ENCODE measurements around the gene DNAAF6.
"Not testable (repeated sequence)": the region's sequence is repeated elsewhere in the genome, so short reads cannot be mapped to it uniquely, and the experiment has no call there.

DNAAF6 gene

DNA sequence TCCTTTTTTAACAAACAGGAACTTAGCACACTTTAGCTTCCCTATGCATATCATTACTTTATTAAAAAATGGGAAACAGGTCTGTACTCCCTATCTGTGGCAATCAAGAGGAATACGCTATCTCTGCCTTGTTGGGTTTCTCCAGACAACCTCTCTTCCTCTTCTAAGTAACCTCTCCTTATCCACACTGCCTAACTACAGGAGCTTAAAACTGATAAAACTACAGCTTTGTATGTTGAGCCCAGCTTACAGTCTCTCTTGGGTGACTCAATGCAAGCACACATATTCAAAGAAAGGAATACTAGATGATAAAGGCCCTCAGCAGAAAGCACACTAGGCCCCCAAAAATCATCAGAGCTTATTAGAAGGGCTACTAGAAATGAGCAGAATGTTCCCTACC, 9.1 kb upstream of the DNAAF6 start:
- TF ChIP-seq, protein P1, sequence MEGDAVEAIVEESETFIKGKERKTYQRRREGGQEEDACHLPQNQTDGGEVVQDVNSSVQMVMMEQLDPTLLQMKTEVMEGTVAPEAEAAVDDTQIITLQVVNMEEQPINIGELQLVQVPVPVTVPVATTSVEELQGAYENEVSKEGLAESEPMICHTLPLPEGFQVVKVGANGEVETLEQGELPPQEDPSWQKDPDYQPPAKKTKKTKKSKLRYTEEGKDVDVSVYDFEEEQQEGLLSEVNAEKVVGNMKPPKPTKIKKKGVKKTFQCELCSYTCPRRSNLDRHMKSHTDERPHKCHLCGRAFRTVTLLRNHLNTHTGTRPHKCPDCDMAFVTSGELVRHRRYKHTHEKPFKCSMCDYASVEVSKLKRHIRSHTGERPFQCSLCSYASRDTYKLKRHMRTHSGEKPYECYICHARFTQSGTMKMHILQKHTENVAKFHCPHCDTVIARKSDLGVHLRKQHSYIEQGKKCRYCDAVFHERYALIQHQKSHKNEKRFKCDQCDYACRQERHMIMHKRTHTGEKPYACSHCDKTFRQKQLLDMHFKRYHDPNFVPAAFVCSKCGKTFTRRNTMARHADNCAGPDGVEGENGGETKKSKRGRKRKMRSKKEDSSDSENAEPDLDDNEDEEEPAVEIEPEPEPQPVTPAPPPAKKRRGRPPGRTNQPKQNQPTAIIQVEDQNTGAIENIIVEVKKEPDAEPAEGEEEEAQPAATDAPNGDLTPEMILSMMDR (IDR thresholded peaks at IDR 0.05; ENCODE audit: low read depth, low read length, missing control alignments), result no peak

DNA sequence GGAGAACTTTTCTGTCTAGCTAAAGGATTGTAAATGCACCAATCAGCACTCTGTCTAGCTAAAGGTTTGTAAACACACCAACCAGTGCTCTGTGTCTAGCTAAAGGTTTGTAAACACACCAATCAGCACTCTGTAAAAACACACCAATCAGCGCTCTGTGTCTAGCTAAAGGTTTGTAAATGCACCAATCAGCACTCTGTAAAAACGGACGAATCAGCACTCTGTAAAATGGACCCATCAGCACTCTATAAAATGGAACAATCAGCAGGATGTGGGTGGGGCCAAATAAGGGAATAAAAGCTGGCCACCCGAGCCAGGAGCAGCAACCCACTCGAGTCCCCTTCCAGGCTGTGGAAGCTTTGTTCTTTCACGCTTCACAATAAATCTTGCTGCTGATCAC, 8.3 kb upstream of the DNAAF6 start:
- DNase-seq (ENCODE audit: low read depth); H3K4me3 ChIP-seq (ENCODE audit: low read depth, low read length): not testable (repeated sequence)

More for the DNA sequence above, 9.1 kb upstream of the DNAAF6 start:
- H3K4me3 ChIP-seq (ENCODE audit: low read depth, low read length), result no peak overlapping the region
- DNase-seq (ENCODE audit: low read depth), result no peak

DNA sequence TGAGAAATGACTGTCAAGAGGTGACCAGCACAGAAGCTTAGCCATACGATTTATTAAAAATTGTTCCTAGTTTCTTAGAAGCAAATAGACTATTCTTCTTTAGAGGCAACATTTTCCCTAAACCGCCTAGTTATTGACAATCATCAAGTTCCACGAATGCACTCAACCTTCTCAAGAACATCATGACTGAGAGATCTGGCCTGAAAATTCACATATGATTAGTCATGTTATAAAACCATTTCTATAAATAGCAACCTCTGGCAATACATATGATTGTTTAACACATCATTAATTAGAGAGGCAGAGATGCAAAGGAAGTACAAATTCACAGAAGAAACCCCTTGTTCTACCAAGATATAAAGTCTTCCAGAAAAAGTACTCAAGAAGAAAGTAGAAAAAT, 6.9 kb upstream of the DNAAF6 start:
- TF ChIP-seq, protein P1 (IDR thresholded peaks at IDR 0.05; ENCODE audit: low read depth, low read length, missing control alignments), result no peak
- DNase-seq (ENCODE audit: low read depth), result no peak
- H3K4me3 ChIP-seq (ENCODE audit: low read depth, low read length), result no peak overlapping the region

GRCh38 chrX:107204068-107204605, 2.3 kb upstream of the DNAAF6 start:
- TF ChIP-seq, protein P1 (IDR thresholded peaks at IDR 0.05; ENCODE audit: low read depth, low read length, missing control alignments), result no peak
- no peak for DNase-seq (ENCODE audit: low read depth)
- no peak overlapping the region for H3K4me3 ChIP-seq (ENCODE audit: low read depth, low read length)

DNA sequence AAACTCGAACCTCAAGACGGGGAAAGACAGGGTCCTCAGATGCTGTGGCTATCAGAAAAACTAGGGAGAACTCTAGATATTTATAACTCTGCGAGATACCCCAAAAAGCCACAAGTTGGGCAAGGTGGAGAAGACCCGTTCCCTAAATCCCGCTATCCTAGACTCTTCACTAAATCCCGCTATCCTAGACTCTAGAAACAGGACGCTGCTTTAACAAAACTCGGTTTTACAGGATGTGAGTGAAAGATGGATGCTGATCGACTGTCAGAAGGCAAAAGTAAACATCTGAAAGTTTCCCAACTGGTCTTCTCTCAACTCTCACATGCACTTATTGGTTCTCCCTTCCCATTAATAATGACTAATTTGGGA, 270 bp downstream of the DNAAF6 start:
- TF ChIP-seq, protein P1 (IDR thresholded peaks at IDR 0.05; ENCODE audit: low read depth, low read length, missing control alignments), result no peak
- no peak overlapping the region for H3K4me3 ChIP-seq (ENCODE audit: low read depth, low read length)
- DNase-seq (ENCODE audit: low read depth), result no peak

DNA sequence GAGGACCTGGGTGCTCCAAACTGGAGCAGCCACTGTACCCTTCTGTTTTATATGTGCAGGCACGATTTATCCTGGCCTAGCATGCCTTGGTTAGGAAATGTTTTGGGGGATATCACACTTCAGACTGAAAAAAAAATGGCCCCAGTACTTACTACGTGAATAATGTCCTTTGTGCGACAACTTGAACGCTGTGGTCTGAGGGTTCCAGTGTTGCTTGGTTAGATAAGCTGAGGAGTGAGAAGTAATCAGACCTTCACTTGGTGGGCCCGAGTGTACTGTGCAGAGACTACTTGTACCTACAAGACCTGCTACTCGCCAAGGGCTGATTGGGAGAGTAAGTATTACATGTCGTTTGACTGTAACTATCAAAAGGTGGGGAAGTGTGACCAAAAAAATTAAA, 678 bp downstream of the DNAAF6 start:
- H3K4me3 ChIP-seq (ENCODE audit: low read depth, low read length), result no peak overlapping the region
- TF ChIP-seq, protein P1 (IDR thresholded peaks at IDR 0.05; ENCODE audit: low read depth, low read length, missing control alignments), result no peak
- no peak for DNase-seq (ENCODE audit: low read depth)

- no peak overlapping the region for H3K4me3 ChIP-seq (ENCODE audit: low read depth, low read length)
- TF ChIP-seq, protein P1 (IDR thresholded peaks at IDR 0.05; ENCODE audit: low read depth, low read length, missing control alignments), result no peak
- no peak for DNase-seq (ENCODE audit: low read depth)
Observed at GRCh38 chrX:107207943-107208342, 1.5 kb downstream of the DNAAF6 start.
